ENCODE data around the gene MYH2.

Gene MYH2

GRCh38 chr17:10513299-10514067 is 36.0 kb downstream of the MYH2 start:
- no peak for DNase-seq

DNA sequence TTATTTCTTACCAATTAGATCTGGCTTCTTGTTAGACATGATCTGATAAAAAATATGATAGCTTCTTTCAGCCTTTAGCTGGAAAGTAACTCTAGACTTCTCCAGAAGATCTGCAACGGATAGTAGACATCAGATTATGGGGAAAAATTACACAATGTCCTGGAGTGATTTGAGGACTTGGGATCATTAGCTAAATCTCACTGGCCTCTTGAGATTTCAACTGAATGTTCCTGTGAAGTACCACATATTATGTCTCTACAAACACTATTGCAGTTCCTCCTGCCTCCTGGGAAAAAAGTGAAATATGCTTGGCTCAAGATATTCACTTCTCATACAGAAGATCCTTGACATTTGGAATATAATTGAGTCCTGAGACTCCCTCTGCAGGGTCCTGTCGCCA is 36.6 kb downstream of the MYH2 start:
- DNase-seq, result no peak

DNA sequence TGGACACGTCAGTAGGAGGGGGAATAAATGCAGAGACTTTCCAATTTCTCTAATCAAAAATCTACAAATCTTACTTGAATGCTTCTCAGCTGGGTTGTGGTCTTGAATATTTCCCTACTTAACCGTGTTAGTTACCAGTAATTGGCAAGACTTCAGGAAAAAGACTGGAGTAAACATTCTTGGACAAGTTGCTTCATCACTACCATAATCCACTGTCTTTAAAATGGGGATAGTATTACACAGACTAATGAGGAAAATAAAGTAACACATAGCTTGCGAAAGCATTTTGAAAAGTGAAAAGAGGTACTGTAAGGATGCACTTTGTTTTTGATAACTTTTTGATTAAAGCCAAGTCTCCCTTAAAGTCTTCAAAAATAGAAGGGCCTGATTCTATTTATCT is 49.5 kb downstream of the MYH2 start:
- DNase-seq, result no peak

GRCh38 chr17:10492004-10492403 is 57.5 kb downstream of the MYH2 start:
- DNase-seq, result no peak

- DNase-seq, result no peak
Measured at GRCh38 chr17:10482252-10482651, 67.2 kb downstream of the MYH2 start.

GRCh38 chr17:10477701-10478100 is 71.8 kb downstream of the MYH2 start:
- DNase-seq, result no peak

GRCh38 chr17:10474536-10474935 is 74.9 kb downstream of the MYH2 start:
- no peak for DNase-seq

GRCh38 chr17:10471858-10472257 is 77.6 kb downstream of the MYH2 start:
- no peak for DNase-seq
